PFSK-1 (cell line): ENCODE data around the gene ARFGAP1.

Experiments
- FOXP2 ChIP-seq: optimal IDR thresholded peaks from 2 replicates; pipeline ENCODE3; 2011; ENCODE audit warnings: borderline replicate concordance, control low read depth, inconsistent platforms; ENCODE audit not compliant: insufficient read depth; ENCODE audit errors: extremely low read length, extremely low read depth
- POLR2AphosphoS5 ChIP-seq: IDR thresholded peaks from 2 replicates; pipeline ENCODE4 v1.6.1; 2012; ENCODE audit warnings: low read depth, mild to moderate bottlenecking, control low read depth, low read length, moderate library complexity
- REST ChIP-seq, 2 experiments: IDR thresholded peaks; 2 replicates each; pipeline versions ENCODE4 v1.6.1 to v1.8.0; 2011 to 2012; ENCODE audit warnings: low read depth in 2 of 2, low read length in 2 of 2, control low read depth in 1 of 2, inconsistent platforms in 1 of 2, mild to moderate bottlenecking in 1 of 2, moderate library complexity in 1 of 2; ENCODE audit not compliant: insufficient read depth in 1 of 2
- SIN3A ChIP-seq: IDR thresholded peaks from 2 replicates; pipeline ENCODE4 v1.6.1; 2012; ENCODE audit warnings: mild to moderate bottlenecking, low read length, moderate library complexity, borderline replicate concordance; ENCODE audit not compliant: insufficient read depth
- TAF1 ChIP-seq: IDR thresholded peaks from 2 replicates; pipeline ENCODE4 v1.6.1; 2012; ENCODE audit warnings: low read length, control low read depth, borderline replicate concordance; ENCODE audit not compliant: insufficient read depth

Gene ARFGAP1

GRCh38 chr20:63240004-63240403 lies 32.6 kb upstream of the ARFGAP1 start:
- TF ChIP-seq TAF1 (no peak), FOXP2 (no peak), REST (IDR thresholded peaks at IDR 0.05; ENCODE audit: insufficient read depth in 1 of 2, low read depth in 2 of 2, low read length in 2 of 2) (no peak), SIN3A (no peak), POLR2AphosphoS5 (no peak)

- TF ChIP-seq FOXP2 (no peak), TAF1 (no peak), REST (IDR thresholded peaks at IDR 0.05; ENCODE audit: insufficient read depth in 1 of 2, low read depth in 2 of 2, low read length in 2 of 2) (no peak), POLR2AphosphoS5 (no peak), SIN3A (no peak)
Observed at GRCh38 chr20:63241272-63241671, 31.3 kb upstream of the ARFGAP1 start.

DNA sequence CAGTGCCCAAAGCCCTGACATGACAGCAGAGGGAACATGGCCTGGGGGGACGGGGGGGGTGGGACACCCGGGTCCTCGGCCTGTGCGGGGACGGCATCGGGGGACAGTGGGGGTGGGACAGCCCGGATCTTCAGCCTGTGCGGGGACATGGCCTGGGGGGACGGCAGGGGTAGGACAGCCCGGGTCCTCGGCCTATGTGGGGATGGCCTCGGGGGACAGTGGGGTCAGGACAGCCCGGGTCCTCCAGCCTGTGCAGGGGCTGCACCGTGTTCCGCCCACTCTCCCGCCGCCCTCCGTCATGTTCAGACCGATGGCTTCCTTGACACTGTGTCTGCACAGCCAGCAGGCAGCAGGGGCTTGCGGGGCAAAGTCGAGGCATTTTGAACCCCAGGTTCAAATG lies 29.9 kb upstream of the ARFGAP1 start:
- TF ChIP-seq TAF1 (no peak), SIN3A (no peak), POLR2AphosphoS5 (no peak), FOXP2 (no peak), REST (IDR thresholded peaks at IDR 0.05; ENCODE audit: insufficient read depth in 1 of 2, low read depth in 2 of 2, low read length in 2 of 2) (no peak)

GRCh38 chr20:63243604-63244247 lies 28.9 kb upstream of the ARFGAP1 start:
- TF ChIP-seq POLR2AphosphoS5 (no peak), FOXP2 (no peak), SIN3A (no peak), TAF1 (no peak), REST (IDR thresholded peaks at IDR 0.05; ENCODE audit: insufficient read depth in 1 of 2, low read depth in 2 of 2, low read length in 2 of 2) (no peak)

GRCh38 chr20:63244468-63244867 lies 28.1 kb upstream of the ARFGAP1 start:
- no peak for TF ChIP-seq TAF1
- TF ChIP-seq SIN3A, result no peak
- no peak for TF ChIP-seq FOXP2
- TF ChIP-seq REST (IDR thresholded peaks at IDR 0.05; ENCODE audit: insufficient read depth in 1 of 2, low read depth in 2 of 2, low read length in 2 of 2), result no peak
- TF ChIP-seq POLR2AphosphoS5, result no peak
